ENCODE measurements around the gene TBCCD1. TPM values are rescaled to one million over a fixed set of nuclear protein-coding genes. Genes with fewer than 3 reads are reported as not detected.
A peak's percentile ranks its signal among the peaks of the same experiment; 100 is the strongest.

The TBCCD1 gene
- total and polyA plus RNA-seq, 2 experiments from 2014 or later: 5.8 to 16.7 TPM

DNA sequence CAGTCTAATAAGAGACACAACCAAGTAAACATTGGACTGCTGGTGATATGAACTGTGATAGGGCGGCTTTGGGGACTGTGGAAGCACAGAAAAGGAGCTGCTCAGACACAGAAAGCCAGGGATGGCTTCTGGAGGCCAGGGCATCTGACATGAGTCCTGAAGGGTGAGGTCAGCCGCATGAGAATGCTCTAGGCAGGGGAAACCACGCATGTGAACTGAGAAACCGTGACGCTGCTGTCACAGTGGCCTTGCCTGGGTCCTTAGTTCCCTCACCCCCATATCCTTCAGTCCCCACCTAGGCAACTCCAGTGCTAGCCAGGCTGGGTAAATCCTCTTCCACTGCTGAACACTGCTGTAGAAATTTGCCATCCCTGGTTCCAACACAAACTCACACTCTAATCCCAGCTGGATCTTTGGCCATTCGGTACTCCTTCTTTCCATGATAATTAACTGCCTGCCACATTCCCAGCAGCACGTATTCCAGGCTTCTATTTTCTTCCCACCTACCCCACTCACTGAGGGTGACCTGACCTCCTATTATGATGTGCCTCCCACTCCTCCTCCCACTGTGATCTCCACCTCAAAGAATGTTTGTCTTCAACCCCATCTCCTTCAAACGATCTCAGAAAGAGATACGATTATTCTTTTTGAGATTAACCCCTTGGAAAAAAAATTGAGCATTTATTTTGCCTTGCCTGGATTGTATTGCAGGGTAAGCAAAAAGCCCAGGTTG lies 54.4 kb downstream of the TBCCD1 start:
- no peaks in the 10 kb centered on the region for H3K27me3 ChIP-seq (ENCODE audit: insufficient read depth)
- H2AFZ ChIP-seq: no peak overlapping the region
- H3K4me3 ChIP-seq: no peak overlapping the region
- no peaks in the 10 kb centered on the region for H3K4me1 ChIP-seq (ENCODE audit: insufficient read depth)
- no peak for DNase-seq (ENCODE audit: low spot score)
- H3K9me2 ChIP-seq (ENCODE audit: insufficient read depth): no peaks in the 10 kb centered on the region
- no peaks in the 10 kb centered on the region for H3K36me3 Mint-ChIP-seq (ENCODE audit: low read depth)
- H3K79me2 ChIP-seq (replicated peaks; ENCODE audit: insufficient read depth): no peaks in the 10 kb centered on the region
- no peak for TF ChIP-seq ZNF114 (CRISPR knock-in tag; IDR thresholded peaks at IDR 0.05)
- no peak for TF ChIP-seq POLR2AphosphoS5 (IDR thresholded peaks at IDR 0.05; ENCODE audit: low read depth)
- no peak for TF ChIP-seq STAT1 (IDR thresholded peaks at IDR 0.05; ENCODE audit: unreplicated experiment)
- TF ChIP-seq, protein P1, sequence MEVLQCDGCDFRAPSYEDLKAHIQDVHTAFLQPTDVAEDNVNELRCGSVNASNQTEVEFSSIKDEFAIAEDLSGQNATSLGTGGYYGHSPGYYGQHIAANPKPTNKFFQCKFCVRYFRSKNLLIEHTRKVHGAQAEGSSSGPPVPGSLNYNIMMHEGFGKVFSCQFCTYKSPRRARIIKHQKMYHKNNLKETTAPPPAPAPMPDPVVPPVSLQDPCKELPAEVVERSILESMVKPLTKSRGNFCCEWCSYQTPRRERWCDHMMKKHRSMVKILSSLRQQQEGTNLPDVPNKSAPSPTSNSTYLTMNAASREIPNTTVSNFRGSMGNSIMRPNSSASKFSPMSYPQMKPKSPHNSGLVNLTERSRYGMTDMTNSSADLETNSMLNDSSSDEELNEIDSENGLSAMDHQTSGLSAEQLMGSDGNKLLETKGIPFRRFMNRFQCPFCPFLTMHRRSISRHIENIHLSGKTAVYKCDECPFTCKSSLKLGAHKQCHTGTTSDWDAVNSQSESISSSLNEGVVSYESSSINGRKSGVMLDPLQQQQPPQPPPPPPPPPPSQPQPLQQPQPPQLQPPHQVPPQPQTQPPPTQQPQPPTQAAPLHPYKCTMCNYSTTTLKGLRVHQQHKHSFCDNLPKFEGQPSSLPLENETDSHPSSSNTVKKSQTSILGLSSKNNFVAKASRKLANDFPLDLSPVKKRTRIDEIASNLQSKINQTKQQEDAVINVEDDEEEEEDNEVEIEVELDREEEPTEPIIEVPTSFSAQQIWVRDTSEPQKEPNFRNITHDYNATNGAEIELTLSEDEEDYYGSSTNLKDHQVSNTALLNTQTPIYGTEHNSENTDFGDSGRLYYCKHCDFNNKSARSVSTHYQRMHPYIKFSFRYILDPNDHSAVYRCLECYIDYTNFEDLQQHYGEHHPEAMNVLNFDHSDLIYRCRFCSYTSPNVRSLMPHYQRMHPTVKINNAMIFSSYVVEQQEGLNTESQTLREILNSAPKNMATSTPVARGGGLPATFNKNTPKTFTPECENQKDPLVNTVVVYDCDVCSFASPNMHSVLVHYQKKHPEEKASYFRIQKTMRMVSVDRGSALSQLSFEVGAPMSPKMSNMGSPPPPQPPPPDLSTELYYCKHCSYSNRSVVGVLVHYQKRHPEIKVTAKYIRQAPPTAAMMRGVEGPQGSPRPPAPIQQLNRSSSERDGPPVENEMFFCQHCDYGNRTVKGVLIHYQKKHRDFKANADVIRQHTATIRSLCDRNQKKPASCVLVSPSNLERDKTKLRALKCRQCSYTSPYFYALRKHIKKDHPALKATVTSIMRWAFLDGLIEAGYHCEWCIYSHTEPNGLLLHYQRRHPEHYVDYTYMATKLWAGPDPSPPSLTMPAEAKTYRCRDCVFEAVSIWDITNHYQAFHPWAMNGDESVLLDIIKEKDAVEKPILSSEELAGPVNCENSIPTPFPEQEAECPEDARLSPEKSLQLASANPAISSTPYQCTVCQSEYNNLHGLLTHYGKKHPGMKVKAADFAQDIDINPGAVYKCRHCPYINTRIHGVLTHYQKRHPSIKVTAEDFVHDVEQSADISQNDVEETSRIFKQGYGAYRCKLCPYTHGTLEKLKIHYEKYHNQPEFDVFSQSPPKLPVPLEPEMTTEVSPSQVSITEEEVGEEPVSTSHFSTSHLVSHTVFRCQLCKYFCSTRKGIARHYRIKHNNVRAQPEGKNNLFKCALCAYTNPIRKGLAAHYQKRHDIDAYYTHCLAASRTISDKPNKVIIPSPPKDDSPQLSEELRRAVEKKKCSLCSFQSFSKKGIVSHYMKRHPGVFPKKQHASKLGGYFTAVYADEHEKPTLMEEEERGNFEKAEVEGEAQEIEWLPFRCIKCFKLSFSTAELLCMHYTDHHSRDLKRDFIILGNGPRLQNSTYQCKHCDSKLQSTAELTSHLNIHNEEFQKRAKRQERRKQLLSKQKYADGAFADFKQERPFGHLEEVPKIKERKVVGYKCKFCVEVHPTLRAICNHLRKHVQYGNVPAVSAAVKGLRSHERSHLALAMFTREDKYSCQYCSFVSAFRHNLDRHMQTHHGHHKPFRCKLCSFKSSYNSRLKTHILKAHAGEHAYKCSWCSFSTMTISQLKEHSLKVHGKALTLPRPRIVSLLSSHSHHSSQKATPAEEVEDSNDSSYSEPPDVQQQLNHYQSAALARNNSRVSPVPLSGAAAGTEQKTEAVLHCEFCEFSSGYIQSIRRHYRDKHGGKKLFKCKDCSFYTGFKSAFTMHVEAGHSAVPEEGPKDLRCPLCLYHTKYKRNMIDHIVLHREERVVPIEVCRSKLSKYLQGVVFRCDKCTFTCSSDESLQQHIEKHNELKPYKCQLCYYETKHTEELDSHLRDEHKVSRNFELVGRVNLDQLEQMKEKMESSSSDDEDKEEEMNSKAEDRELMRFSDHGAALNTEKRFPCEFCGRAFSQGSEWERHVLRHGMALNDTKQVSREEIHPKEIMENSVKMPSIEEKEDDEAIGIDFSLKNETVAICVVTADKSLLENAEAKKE (CRISPR knock-in tag; IDR thresholded peaks at IDR 0.05): no peak
- TF ChIP-seq JUNB (IDR thresholded peaks at IDR 0.05; ENCODE audit: unreplicated experiment): no peak
- TF ChIP-seq, protein P2, sequence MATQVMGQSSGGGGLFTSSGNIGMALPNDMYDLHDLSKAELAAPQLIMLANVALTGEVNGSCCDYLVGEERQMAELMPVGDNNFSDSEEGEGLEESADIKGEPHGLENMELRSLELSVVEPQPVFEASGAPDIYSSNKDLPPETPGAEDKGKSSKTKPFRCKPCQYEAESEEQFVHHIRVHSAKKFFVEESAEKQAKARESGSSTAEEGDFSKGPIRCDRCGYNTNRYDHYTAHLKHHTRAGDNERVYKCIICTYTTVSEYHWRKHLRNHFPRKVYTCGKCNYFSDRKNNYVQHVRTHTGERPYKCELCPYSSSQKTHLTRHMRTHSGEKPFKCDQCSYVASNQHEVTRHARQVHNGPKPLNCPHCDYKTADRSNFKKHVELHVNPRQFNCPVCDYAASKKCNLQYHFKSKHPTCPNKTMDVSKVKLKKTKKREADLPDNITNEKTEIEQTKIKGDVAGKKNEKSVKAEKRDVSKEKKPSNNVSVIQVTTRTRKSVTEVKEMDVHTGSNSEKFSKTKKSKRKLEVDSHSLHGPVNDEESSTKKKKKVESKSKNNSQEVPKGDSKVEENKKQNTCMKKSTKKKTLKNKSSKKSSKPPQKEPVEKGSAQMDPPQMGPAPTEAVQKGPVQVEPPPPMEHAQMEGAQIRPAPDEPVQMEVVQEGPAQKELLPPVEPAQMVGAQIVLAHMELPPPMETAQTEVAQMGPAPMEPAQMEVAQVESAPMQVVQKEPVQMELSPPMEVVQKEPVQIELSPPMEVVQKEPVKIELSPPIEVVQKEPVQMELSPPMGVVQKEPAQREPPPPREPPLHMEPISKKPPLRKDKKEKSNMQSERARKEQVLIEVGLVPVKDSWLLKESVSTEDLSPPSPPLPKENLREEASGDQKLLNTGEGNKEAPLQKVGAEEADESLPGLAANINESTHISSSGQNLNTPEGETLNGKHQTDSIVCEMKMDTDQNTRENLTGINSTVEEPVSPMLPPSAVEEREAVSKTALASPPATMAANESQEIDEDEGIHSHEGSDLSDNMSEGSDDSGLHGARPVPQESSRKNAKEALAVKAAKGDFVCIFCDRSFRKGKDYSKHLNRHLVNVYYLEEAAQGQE (IDR thresholded peaks at IDR 0.05; ENCODE audit: unreplicated experiment): no peak
- no peaks in the 10 kb centered on the region for H4K20me1 ChIP-seq (replicated peaks; ENCODE audit: insufficient read depth)
- no peak overlapping the region for H3K4me2 ChIP-seq
- no peaks in the 10 kb centered on the region for H3K36me3 ChIP-seq (ENCODE audit: insufficient read depth)
- H3K27me3 Mint-ChIP-seq (ENCODE audit: insufficient read depth, low read depth, poor library complexity): peaks cover 6% of the 10 kb centered on the region
- ATAC-seq: peak; percentile 36; the same call in 2 of the 3 replicates
- peaks cover 7% of the 10 kb centered on the region for H3K4me1 Mint-ChIP-seq
- no peak overlapping the region for H3K4me3 Mint-ChIP-seq
- H3F3A ChIP-seq (replicated peaks; ENCODE audit: low read depth): no peaks in the 10 kb centered on the region
- H3K27ac Mint-ChIP-seq: no peak overlapping the region
- H3K9me3 Mint-ChIP-seq: peaks cover 3% of the 10 kb centered on the region; the same call in 1 of the 3 replicates
- no peak overlapping the region for H3K27ac ChIP-seq (ENCODE audit: low read depth)

All from GM23338 (cell line).